Activated CD4-positive, CD25-positive, alpha-beta regulatory T cell treated with anti-CD3 and anti-CD28 coated beads, Interleukin-2, amount 50 U/mL, for 72 hours (primary cell): ENCODE measurements around the gene SOX10.
"Not testable (repeated sequence)": the region's sequence is repeated elsewhere in the genome, so short reads cannot be mapped to it uniquely, and the experiment has no call there.

Source experiments
- DNase-seq: peaks from one replicate; pipeline ENCODE4 v3.0.0; 2021

The SOX10 gene

GRCh38 chr22:37985751-37986281, 1.5 kb upstream of the SOX10 start:
- DNase-seq, result no peak

GRCh38 chr22:37985050-37985585, 763 bp upstream of the SOX10 start:
- DNase-seq, result no peak

- DNase-seq, result no peak
Observed at GRCh38 chr22:37982938-37983859, 1.2 kb downstream of the SOX10 start.

GRCh38 chr22:37982151-37982785, 2.1 kb downstream of the SOX10 start:
- DNase-seq, result no peak

GRCh38 chr22:37981282-37982011, 2.9 kb downstream of the SOX10 start:
- DNase-seq, result no peak

GRCh38 chr22:37979782-37980181, 4.6 kb downstream of the SOX10 start:
- DNase-seq, result no peak

- no peak for DNase-seq
Observed at GRCh38 chr22:37976547-37976946, 7.8 kb downstream of the SOX10 start.

- DNase-seq, result not testable (repeated sequence)
Observed at GRCh38 chr22:37976022-37976421, 8.3 kb downstream of the SOX10 start.

GRCh38 chr22:37975153-37975552, 9.2 kb downstream of the SOX10 start:
- no peak for DNase-seq

- DNase-seq, result no peak
Observed at GRCh38 chr22:37973271-37974170, 10.8 kb downstream of the SOX10 start.

- DNase-seq, result no peak
Observed at GRCh38 chr22:37972527-37972926, 11.8 kb downstream of the SOX10 start.

GRCh38 chr22:37971475-37972434, 12.6 kb downstream of the SOX10 start:
- no peak for DNase-seq

GRCh38 chr22:37970864-37971263, 13.5 kb downstream of the SOX10 start:
- DNase-seq, result no peak

GRCh38 chr22:37968452-37969251, 15.7 kb downstream of the SOX10 start:
- no peak for DNase-seq

GRCh38 chr22:37967637-37968451, 16.5 kb downstream of the SOX10 start:
- no peak for DNase-seq

- DNase-seq, result no peak
Observed at GRCh38 chr22:37967147-37967546, 17.2 kb downstream of the SOX10 start.

- no peak for DNase-seq
Observed at GRCh38 chr22:37965940-37966664, 18.3 kb downstream of the SOX10 start.

GRCh38 chr22:37961062-37961461, 23.3 kb downstream of the SOX10 start:
- DNase-seq, result no peak
